SKM-1 (cell line): ENCODE measurements around the gene CDS1.
"Not testable (repeated sequence)": the region's sequence is repeated elsewhere in the genome, so short reads cannot be mapped to it uniquely, and the experiment has no call there.

ENCODE experiments used
- DNase-seq: peaks from one replicate; lab custom pipeline; 2025; ENCODE audit not compliant: unreplicated experiment; lab: John Stamatoyannopoulos, UW

Gene CDS1

GRCh38 chr4:84669201-84669600, 86.3 kb downstream of the CDS1 start:
- DNase-seq, result no peak

- DNase-seq, result no peak
These were observed 89.2 kb downstream of the CDS1 start for GRCh38 chr4:84672177-84672576.

- DNase-seq, result no peak
These were observed 90.7 kb downstream of the CDS1 start for GRCh38 chr4:84673475-84674240.

- DNase-seq, result no peak
These were observed 94.2 kb downstream of the CDS1 start for GRCh38 chr4:84677093-84677492.

- DNase-seq, result no peak
These were observed 95.1 kb downstream of the CDS1 start for GRCh38 chr4:84677995-84678394.

- DNase-seq, result no peak
These were observed 96.2 kb downstream of the CDS1 start for GRCh38 chr4:84678976-84679744.

GRCh38 chr4:84680956-84681355, 98.0 kb downstream of the CDS1 start:
- no peak for DNase-seq

GRCh38 chr4:84681486-84682274, 98.8 kb downstream of the CDS1 start:
- peak; percentile 50 for DNase-seq

GRCh38 chr4:84682661-84683060, 99.7 kb downstream of the CDS1 start:
- not testable (repeated sequence) for DNase-seq

- DNase-seq, result no peak
These were observed 100.3 kb downstream of the CDS1 start for GRCh38 chr4:84683064-84683850.

GRCh38 chr4:84684361-84684760, 101.4 kb downstream of the CDS1 start:
- DNase-seq, result no peak

- no peak for DNase-seq
These were observed 102.2 kb downstream of the CDS1 start for GRCh38 chr4:84685105-84685504.

GRCh38 chr4:84688605-84689004, 105.7 kb downstream of the CDS1 start:
- no peak for DNase-seq

GRCh38 chr4:84689197-84689596, 106.3 kb downstream of the CDS1 start:
- DNase-seq, result no peak

GRCh38 chr4:84690481-84690880, 107.6 kb downstream of the CDS1 start:
- no peak for DNase-seq

GRCh38 chr4:84691170-84691691, 108.3 kb downstream of the CDS1 start:
- DNase-seq, result no peak

- DNase-seq, result no peak
These were observed 108.9 kb downstream of the CDS1 start for GRCh38 chr4:84691800-84692199.

- no peak for DNase-seq
These were observed 114.2 kb downstream of the CDS1 start for GRCh38 chr4:84697159-84697558.

- DNase-seq, result no peak
These were observed 114.8 kb downstream of the CDS1 start for GRCh38 chr4:84697615-84698201.

- DNase-seq, result no peak
These were observed 116.2 kb downstream of the CDS1 start for GRCh38 chr4:84699001-84699671.
